Sigmoid colon (tissue), 4 donors: ENCODE measurements around the gene MTCL1.

ENCODE experiments used
- POLR2AphosphoS5 ChIP-seq, 4 donors: sonication (generic); formaldehyde crosslinking; IDR thresholded peaks; one replicate each; pipeline ENCODE4 v1.6.1; 2017; ENCODE audit warnings: antibody characterized with exemption in 4 of 4
- TF ChIP-seq, protein P1 (sequence below), 4 experiments: fragments of 450-650 bp in 3 of 4; fragments of 200-600 bp in 1 of 4; IDR thresholded peaks; one replicate each; pipeline ENCODE4 v1.5.1; 2016 to 2019; ENCODE audit warnings: antibody characterized with exemption in 4 of 4, mild to moderate bottlenecking in 3 of 4, moderate library complexity in 2 of 4

GRCh38 chr18:8715599-8715998 lies 10.2 kb downstream of the MTCL1 start:
- no peak for TF ChIP-seq POLR2AphosphoS5 (IDR thresholded peaks at IDR 0.05)
- TF ChIP-seq, protein P1, sequence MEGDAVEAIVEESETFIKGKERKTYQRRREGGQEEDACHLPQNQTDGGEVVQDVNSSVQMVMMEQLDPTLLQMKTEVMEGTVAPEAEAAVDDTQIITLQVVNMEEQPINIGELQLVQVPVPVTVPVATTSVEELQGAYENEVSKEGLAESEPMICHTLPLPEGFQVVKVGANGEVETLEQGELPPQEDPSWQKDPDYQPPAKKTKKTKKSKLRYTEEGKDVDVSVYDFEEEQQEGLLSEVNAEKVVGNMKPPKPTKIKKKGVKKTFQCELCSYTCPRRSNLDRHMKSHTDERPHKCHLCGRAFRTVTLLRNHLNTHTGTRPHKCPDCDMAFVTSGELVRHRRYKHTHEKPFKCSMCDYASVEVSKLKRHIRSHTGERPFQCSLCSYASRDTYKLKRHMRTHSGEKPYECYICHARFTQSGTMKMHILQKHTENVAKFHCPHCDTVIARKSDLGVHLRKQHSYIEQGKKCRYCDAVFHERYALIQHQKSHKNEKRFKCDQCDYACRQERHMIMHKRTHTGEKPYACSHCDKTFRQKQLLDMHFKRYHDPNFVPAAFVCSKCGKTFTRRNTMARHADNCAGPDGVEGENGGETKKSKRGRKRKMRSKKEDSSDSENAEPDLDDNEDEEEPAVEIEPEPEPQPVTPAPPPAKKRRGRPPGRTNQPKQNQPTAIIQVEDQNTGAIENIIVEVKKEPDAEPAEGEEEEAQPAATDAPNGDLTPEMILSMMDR (IDR thresholded peaks at IDR 0.05) = no peak
